DND-41 (cell line): ENCODE data around the gene ERC2.

Experiments
- CTCF ChIP-seq: IDR thresholded peaks from 2 replicates; pipeline ENCODE4 v1.5.1; 2012; ENCODE audit warnings: borderline replicate concordance, low read length, moderate library complexity, mild to moderate bottlenecking; ENCODE audit not compliant: poor library complexity, severe bottlenecking; ENCODE audit errors: extremely low read depth
- EZH2 ChIP-seq: IDR thresholded peaks from 3 replicates; pipeline ENCODE4 v1.6.1; 2012; ENCODE audit warnings: borderline replicate concordance, low read depth, mild to moderate bottlenecking, moderate library complexity, low read length, inconsistent platforms; ENCODE audit not compliant: severe bottlenecking

GRCh38 chr3:55669133-55669532, 799.1 kb downstream of the ERC2 start:
- no peak for TF ChIP-seq CTCF
- TF ChIP-seq EZH2, result no peak
